Inferior parietal cortex (tissue), 1 donor: ENCODE data around the gene PIAS4.

Source experiments
- DNase-seq: peaks from one replicate; pipeline ENCODE4 v3.0.0-alpha.2; 2016; ENCODE audit errors: extremely low spot score

Gene PIAS4

GRCh38 chr19:4077800-4078684, 70.5 kb downstream of the PIAS4 start:
- peak; percentile 14 for DNase-seq

GRCh38 chr19:4080473-4080872, 72.9 kb downstream of the PIAS4 start:
- DNase-seq, result no peak

- no peak for DNase-seq
These were observed 74.0 kb downstream of the PIAS4 start for GRCh38 chr19:4081441-4082129.

- DNase-seq, result no peak
These were observed 74.6 kb downstream of the PIAS4 start for GRCh38 chr19:4082172-4082571.

- DNase-seq, result no peak
These were observed 76.4 kb downstream of the PIAS4 start for GRCh38 chr19:4083677-4084546.

GRCh38 chr19:4084547-4084877, 77.0 kb downstream of the PIAS4 start:
- DNase-seq, result no peak

GRCh38 chr19:4086411-4086867, 78.9 kb downstream of the PIAS4 start:
- DNase-seq, result no peak

- no peak for DNase-seq
These were observed 80.5 kb downstream of the PIAS4 start for GRCh38 chr19:4087787-4088679.

GRCh38 chr19:4088975-4089374, 81.4 kb downstream of the PIAS4 start:
- DNase-seq, result no peak
